Caco-2 (cell line): ENCODE measurements around the gene EMILIN1. TPM values are rescaled to one million over a fixed set of nuclear protein-coding genes. Genes with fewer than 3 reads are reported as not detected.

Experiments
- BruUV-seq: library from RNA; stranded (reverse); fragments of 400-500 nt; replicated peaks from 2 replicates; lab custom pipeline; 2021; lab: Mats Ljungman, UMichigan
- CTCF ChIA-PET: fragments of 300-600 bp; sonication (Branson Sonifier 250); formaldehyde crosslinking; loops from one replicate; lab custom pipeline; 2022; ENCODE audit warnings: antibody characterized with exemption; lab: Charles Lee
- POLR2A ChIA-PET: fragments of 300-600 bp; sonication (Branson Sonifier 250); formaldehyde crosslinking; loops from one replicate; lab custom pipeline; 2022; ENCODE audit warnings: antibody characterized with exemption; lab: Charles Lee
- DNase-seq, 2 experiments: peaks; one replicate each; pipeline versions ENCODE4 v3.0.0 to v3.0.0-alpha.2; 2020 to 2022
- H3K27me3 ChIP-seq: replicated peaks from 2 replicates; pipeline ENCODE4 v1.6.0; 2011; ENCODE audit warnings: low read length; ENCODE audit not compliant: control insufficient read depth, insufficient read depth
- H3K36me3 ChIP-seq: 2 replicates; pipeline ENCODE4 v1.5.1; 2011; ENCODE audit warnings: low read length; ENCODE audit not compliant: control insufficient read depth, insufficient read depth
- H3K4me1 ChIP-seq: fragments of 250-450 bp; sonication (Bioruptor Pico); 2 replicates; pipeline ENCODE4 v1.5.1; 2020; ENCODE audit warnings: mild to moderate bottlenecking
- H3K4me3 ChIP-seq: 2 replicates; pipeline ENCODE4 v1.5.1; 2011; ENCODE audit warnings: low read depth, mild to moderate bottlenecking, control low read depth, low read length
- H3K9me3 ChIP-seq: fragments of 250-450 bp; sonication (Bioruptor Pico); 2 replicates; pipeline ENCODE4 v1.5.1; 2020; ENCODE audit warnings: mild to moderate bottlenecking, moderate library complexity
- H3K27ac Mint-ChIP-seq: one replicate; pipeline ENCODE4 v1.8.0; 2022; ENCODE audit warnings: mixed read lengths; ENCODE audit not compliant: unreplicated experiment
- H3K27me3 Mint-ChIP-seq: one replicate; pipeline ENCODE4 v1.8.0; 2022; ENCODE audit warnings: mixed read lengths; ENCODE audit not compliant: insufficient read depth, unreplicated experiment
- H3K36me3 Mint-ChIP-seq: one replicate; pipeline ENCODE4 v1.8.0; 2022; ENCODE audit warnings: mild to moderate bottlenecking, mixed read lengths; ENCODE audit not compliant: insufficient read depth, unreplicated experiment
- H3K4me1 Mint-ChIP-seq: one replicate; pipeline ENCODE4 v1.8.0; 2022; ENCODE audit warnings: low read depth, mixed read lengths; ENCODE audit not compliant: unreplicated experiment
- H3K4me3 Mint-ChIP-seq: one replicate; pipeline ENCODE4 v1.8.0; 2022; ENCODE audit warnings: mild to moderate bottlenecking, moderate library complexity, mixed read lengths; ENCODE audit not compliant: unreplicated experiment
- H3K9me3 Mint-ChIP-seq: one replicate; pipeline ENCODE4 v1.8.0; 2022; ENCODE audit warnings: mixed read lengths; ENCODE audit not compliant: unreplicated experiment
- CTCF ChIP-seq, 2 experiments: fragments of 200-600 bp in 1 of 2; IDR thresholded peaks; 1 replicate in 1 of 2; 2 replicates in 1 of 2; pipeline versions ENCODE4 v1.5.1 to v1.8.0; 2011 to 2022; ENCODE audit warnings: antibody characterized with exemption in 1 of 2, control low read depth in 1 of 2, inconsistent platforms in 1 of 2, low read depth in 1 of 2, low read length in 1 of 2, mild to moderate bottlenecking in 1 of 2, moderate library complexity in 1 of 2; ENCODE audit not compliant: insufficient read depth in 1 of 2, severe bottlenecking in 1 of 2, unreplicated experiment in 1 of 2
- intact Hi-C: fragments of 100-400 bp; cut with micrococcal nuclease; formaldehyde crosslinking; loops from one replicate; pipeline ENCODE4 v1.10.0; 2022; ENCODE audit not compliant: unreplicated experiment
- total RNA-seq: library from RNA; stranded (reverse); gene quantifications from 2 replicates; pipeline ENCODE4 v1.2.3, GENCODE V29; 2022

Gene EMILIN1
- total RNA-seq, 1 experiment from 2014 or later: 0.43 TPM

GRCh38 chr2:27040282-27040681 is 38.1 kb upstream of the EMILIN1 start:
- Histone ChIP-seq H3K9me3 (no peaks in the 10 kb centered on the region), H3K4me3 (no peak overlapping the region), H3K36me3 (peaks cover 2% of the 10 kb centered on the region), H3K27me3 (no peaks in the 10 kb centered on the region), H3K4me1 (no peaks in the 10 kb centered on the region)
- TF ChIP-seq CTCF (IDR thresholded peaks at IDR 0.05; ENCODE audit: insufficient read depth in 1 of 2, low read depth in 1 of 2, low read length in 1 of 2, severe bottlenecking in 1 of 2, unreplicated experiment in 1 of 2): no peak
- no TSS peak for BruUV-seq
- ChIA-PET POLR2A (no interaction called here), CTCF (no interaction called here)
- Mint-ChIP-seq H3K9me3 (no peaks in the 10 kb centered on the region), H3K4me3 (no peak overlapping the region), H3K4me1 (no peaks in the 10 kb centered on the region), H3K36me3 (peaks cover 36% of the 10 kb centered on the region), H3K27ac (no peak overlapping the region), H3K27me3 (no peaks in the 10 kb centered on the region)
- DNase-seq: no peak
- intact Hi-C loops: no loop called here

DNA sequence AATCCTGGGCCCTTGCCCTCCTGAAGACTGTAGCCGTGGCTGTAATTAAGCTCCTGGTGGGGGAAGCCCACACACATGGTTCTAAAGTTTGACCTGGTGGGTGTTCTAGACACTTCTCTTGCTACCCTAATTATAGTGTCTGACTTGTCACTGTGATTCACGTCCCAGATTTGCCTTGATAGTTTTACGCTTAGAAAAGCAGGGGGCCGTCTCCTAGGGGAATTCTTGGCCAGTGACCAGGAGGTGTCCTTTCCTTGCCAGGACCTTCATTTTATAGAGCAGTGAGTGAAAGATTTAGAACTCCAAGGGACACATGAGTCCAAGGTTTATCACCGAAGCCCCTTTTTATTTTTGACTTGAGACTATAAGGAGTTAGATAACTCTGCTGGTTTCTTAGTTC is 36.7 kb upstream of the EMILIN1 start:
- Histone ChIP-seq H3K9me3 (no peaks in the 10 kb centered on the region), H3K27me3 (no peaks in the 10 kb centered on the region), H3K4me1 (no peaks in the 10 kb centered on the region), H3K4me3 (no peak overlapping the region), H3K36me3 (peaks cover 2% of the 10 kb centered on the region)
- H3K4me1 Mint-ChIP-seq: no peaks in the 10 kb centered on the region
- intact Hi-C loops: no loop called here
- no peaks in the 10 kb centered on the region for H3K27me3 Mint-ChIP-seq
- H3K4me3 Mint-ChIP-seq: no peak overlapping the region
- CTCF ChIA-PET: no interaction called here
- no peak for TF ChIP-seq CTCF (IDR thresholded peaks at IDR 0.05; ENCODE audit: insufficient read depth in 1 of 2, low read depth in 1 of 2, low read length in 1 of 2, severe bottlenecking in 1 of 2, unreplicated experiment in 1 of 2)
- no peaks in the 10 kb centered on the region for H3K9me3 Mint-ChIP-seq
- no TSS peak for BruUV-seq
- no peak overlapping the region for H3K27ac Mint-ChIP-seq
- POLR2A ChIA-PET: interaction anchor here (1.0 kb wide), 1 partner anchor 9 kb away, joined by 3 read pairs; the partner anchor contains the start of gene TMEM214
- no peak for DNase-seq
- H3K36me3 Mint-ChIP-seq: peaks cover 24% of the 10 kb centered on the region

- Mint-ChIP-seq H3K4me3 (no peak overlapping the region), H3K27ac (no peak overlapping the region), H3K36me3 (peaks cover 19% of the 10 kb centered on the region), H3K4me1 (no peaks in the 10 kb centered on the region), H3K9me3 (no peaks in the 10 kb centered on the region), H3K27me3 (no peaks in the 10 kb centered on the region)
- Histone ChIP-seq H3K9me3 (no peaks in the 10 kb centered on the region), H3K4me3 (no peak overlapping the region), H3K27me3 (no peaks in the 10 kb centered on the region), H3K4me1 (no peaks in the 10 kb centered on the region), H3K36me3 (peaks cover 2% of the 10 kb centered on the region)
- BruUV-seq: no TSS peak
- no peak for DNase-seq
- no peak for TF ChIP-seq CTCF (IDR thresholded peaks at IDR 0.05; ENCODE audit: insufficient read depth in 1 of 2, low read depth in 1 of 2, low read length in 1 of 2, severe bottlenecking in 1 of 2, unreplicated experiment in 1 of 2)
- POLR2A ChIA-PET: interaction anchor here (1.0 kb wide), 1 partner anchor 9 kb away, joined by 3 read pairs; the partner anchor contains the start of gene TMEM214
- CTCF ChIA-PET: no interaction called here
- intact Hi-C loops: no loop called here
These were observed 36.2 kb upstream of the EMILIN1 start for GRCh38 chr2:27042159-27042661.
